ENCODE results near the gene SEMA5A. TPM values are rescaled to one million over a fixed set of nuclear protein-coding genes. Genes with fewer than 3 reads are reported as not detected.

Gene SEMA5A
- polyA plus RNA-seq, 1 of the 3 experiments (the other 2 are of a cell fraction): 0.58 TPM

DNA sequence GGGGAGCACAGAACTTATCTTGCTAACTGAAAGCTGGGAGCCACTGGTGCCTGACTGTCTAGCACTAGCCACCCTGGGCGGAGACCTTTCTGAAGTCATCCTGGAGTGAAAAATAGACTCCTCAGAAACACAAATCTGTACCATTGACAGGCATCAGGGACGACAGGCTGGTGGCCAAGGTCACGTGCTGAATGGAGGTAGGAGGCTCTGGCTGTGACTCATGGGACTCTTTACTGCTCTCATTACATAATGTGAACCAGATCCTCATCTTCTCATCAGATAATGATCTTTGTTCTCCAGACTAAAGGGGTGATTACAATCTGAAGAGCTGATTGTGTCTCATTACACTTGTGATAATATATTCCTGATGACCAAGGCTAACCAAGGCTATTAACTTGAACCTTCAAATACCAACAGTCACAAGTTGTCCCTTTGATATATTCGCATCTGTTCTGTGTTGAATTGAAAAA is 91.8 kb downstream of the SEMA5A start (continued):
- TF ChIP-seq CTCF (IDR thresholded peaks at IDR 0.05) (no peak), RAD21 (IDR thresholded peaks at IDR 0.05; ENCODE audit: low read length) (no peak)
- TF ChIP-seq, protein P1, sequence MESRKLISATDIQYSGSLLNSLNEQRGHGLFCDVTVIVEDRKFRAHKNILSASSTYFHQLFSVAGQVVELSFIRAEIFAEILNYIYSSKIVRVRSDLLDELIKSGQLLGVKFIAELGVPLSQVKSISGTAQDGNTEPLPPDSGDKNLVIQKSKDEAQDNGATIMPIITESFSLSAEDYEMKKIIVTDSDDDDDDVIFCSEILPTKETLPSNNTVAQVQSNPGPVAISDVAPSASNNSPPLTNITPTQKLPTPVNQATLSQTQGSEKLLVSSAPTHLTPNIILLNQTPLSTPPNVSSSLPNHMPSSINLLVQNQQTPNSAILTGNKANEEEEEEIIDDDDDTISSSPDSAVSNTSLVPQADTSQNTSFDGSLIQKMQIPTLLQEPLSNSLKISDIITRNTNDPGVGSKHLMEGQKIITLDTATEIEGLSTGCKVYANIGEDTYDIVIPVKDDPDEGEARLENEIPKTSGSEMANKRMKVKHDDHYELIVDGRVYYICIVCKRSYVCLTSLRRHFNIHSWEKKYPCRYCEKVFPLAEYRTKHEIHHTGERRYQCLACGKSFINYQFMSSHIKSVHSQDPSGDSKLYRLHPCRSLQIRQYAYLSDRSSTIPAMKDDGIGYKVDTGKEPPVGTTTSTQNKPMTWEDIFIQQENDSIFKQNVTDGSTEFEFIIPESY (IDR thresholded peaks at IDR 0.05; ENCODE audit: borderline replicate concordance, low read depth): no peak

DNA sequence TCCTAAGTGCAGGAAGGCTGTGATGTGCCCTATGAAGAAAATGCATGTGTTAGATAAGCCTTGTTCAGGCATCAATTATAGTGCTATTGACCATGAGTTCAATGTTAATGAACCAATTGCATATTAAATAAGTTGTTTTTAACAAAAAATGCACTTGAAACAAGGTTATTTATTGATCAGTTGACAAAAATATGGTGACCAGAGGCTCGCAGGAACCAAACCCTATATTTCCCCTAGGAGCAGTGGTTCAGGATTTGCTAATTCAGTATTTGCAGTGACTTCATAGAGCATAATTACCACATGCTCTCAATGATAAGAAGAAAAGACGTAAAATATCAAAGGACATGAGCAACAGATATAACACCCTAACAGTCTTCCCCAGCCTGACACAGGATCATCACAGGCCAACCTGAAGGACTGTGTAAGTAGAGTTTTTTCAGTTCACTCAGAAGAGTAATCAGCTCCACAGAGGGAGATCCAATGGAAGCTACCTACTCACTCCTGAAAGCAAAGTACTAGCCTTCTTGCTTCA is 92.3 kb downstream of the SEMA5A start:
- Histone ChIP-seq H3K27ac (ENCODE audit: low read depth in 2 of 2, low read length in 1 of 2) (peak overlapping the region; percentile 47 to 58; a peak in 3 of 4 replicates), H3F3A (replicated peaks; ENCODE audit: insufficient read depth) (peaks cover 7% of the 10 kb centered on the region), H3K79me2 (ENCODE audit: insufficient read depth) (no peaks in the 10 kb centered on the region), H3K9me3 (no peaks in the 10 kb centered on the region), H3K36me3 (replicated peaks in 1 of 2; ENCODE audit: control insufficient read depth in 1 of 2, insufficient read depth in 2 of 2, low read length in 1 of 2) (no peaks in the 10 kb centered on the region), H3K27me3 (ENCODE audit: insufficient read depth) (no peaks in the 10 kb centered on the region), H4K20me1 (ENCODE audit: insufficient read depth) (no peaks in the 10 kb centered on the region), H3K9ac (no peak overlapping the region), H3K4me3 (ENCODE audit: low read depth in 2 of 2, low read length in 1 of 2) (no peak overlapping the region), H3K4me1 (ENCODE audit: control insufficient read depth in 1 of 2, insufficient read depth in 2 of 2, low read depth in 1 of 2, low read length in 1 of 2) (peaks cover 9 to 10% of the 10 kb centered on the region in 2 experiments), H2AFZ (ENCODE audit: low read depth) (no peak overlapping the region), H3K9me2 (no peaks in the 10 kb centered on the region), H3K4me2 (no peak overlapping the region)
- WGBS (ENCODE audit: low lambda C conversion rate): 87% methylated on average over 2 of the region's 2 CpGs
- POLR2A ChIA-PET: no interaction called here
- no peak for DNase-seq
- CTCF ChIA-PET: no interaction called here
- no peak for TF ChIP-seq FOSL2 (IDR thresholded peaks at IDR 0.05; ENCODE audit: borderline replicate concordance, low read depth)
- TF ChIP-seq NRF1 (IDR thresholded peaks at IDR 0.05; ENCODE audit: low read depth, low read length): no peak
- TF ChIP-seq EP300 (IDR thresholded peaks at IDR 0.05; ENCODE audit: borderline replicate concordance in 1 of 2, low read depth in 1 of 2, low read length in 1 of 2): no peak
- TF ChIP-seq ELF1 (IDR thresholded peaks at IDR 0.05): no peak
- TF ChIP-seq, protein P1 (IDR thresholded peaks at IDR 0.05; ENCODE audit: borderline replicate concordance, low read depth): no peak
- TF ChIP-seq CHD2 (IDR thresholded peaks at IDR 0.05; ENCODE audit: low read length, partially characterized antibody): no peak
- no peak for TF ChIP-seq MAX (IDR thresholded peaks at IDR 0.05; ENCODE audit: low read depth)
- no peak for TF ChIP-seq EZH2phosphoT487 (IDR thresholded peaks at IDR 0.05; ENCODE audit: borderline replicate concordance, low read depth)
- TF ChIP-seq NFIC (IDR thresholded peaks at IDR 0.05; ENCODE audit: borderline replicate concordance): no peak
- TF ChIP-seq, protein P2, sequence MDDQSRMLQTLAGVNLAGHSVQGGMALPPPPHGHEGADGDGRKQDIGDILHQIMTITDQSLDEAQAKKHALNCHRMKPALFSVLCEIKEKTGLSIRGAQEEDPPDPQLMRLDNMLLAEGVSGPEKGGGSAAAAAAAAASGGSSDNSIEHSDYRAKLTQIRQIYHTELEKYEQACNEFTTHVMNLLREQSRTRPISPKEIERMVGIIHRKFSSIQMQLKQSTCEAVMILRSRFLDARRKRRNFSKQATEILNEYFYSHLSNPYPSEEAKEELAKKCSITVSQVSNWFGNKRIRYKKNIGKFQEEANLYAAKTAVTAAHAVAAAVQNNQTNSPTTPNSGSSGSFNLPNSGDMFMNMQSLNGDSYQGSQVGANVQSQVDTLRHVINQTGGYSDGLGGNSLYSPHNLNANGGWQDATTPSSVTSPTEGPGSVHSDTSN (IDR thresholded peaks at IDR 0.05): no peak
- no peak for TF ChIP-seq YY1 (IDR thresholded peaks at IDR 0.05; ENCODE audit: low read depth)
- TF ChIP-seq POLR2AphosphoS5 (IDR thresholded peaks at IDR 0.05; ENCODE audit: low read depth, low read length): no peak
- no peak for TF ChIP-seq MXI1 (IDR thresholded peaks at IDR 0.05; ENCODE audit: low read depth, low read length)
- no peak for TF ChIP-seq TEAD4 (IDR thresholded peaks at IDR 0.05; ENCODE audit: borderline replicate concordance, insufficient read depth)
- no peak for TF ChIP-seq GATA2 (CRISPR knock-in tag; IDR thresholded peaks at IDR 0.05)
- no peak for TF ChIP-seq RXRA (IDR thresholded peaks at IDR 0.05; ENCODE audit: borderline replicate concordance, low read depth)
